A549 (cell line): Measurements from ENCODE around the gene HOXA7. TPM values are rescaled to one million over a fixed set of nuclear protein-coding genes. Genes with fewer than 3 reads are reported as not detected.
A peak's percentile ranks its signal among the peaks of the same experiment; 100 is the strongest.

ENCODE experiments used
- ATAC-seq, 2 experiments: fragments of 200-7000 bp in 1 of 2; fragments of >200 bp in 1 of 2; cut with Nextera tagmentation in 1 of 2; cut with Tn5 transposase in 1 of 2; 3 replicates each; pipeline versions ENCODE4 v1.8.0 to v1.9.1; 2018 to 2020; ENCODE audit warnings: mild to moderate bottlenecking in 1 of 2, moderate library complexity in 1 of 2
- CTCF ChIA-PET: fragments of 300-600 bp; sonication (Branson Sonifier 250); formaldehyde crosslinking; extraction: SDS; loops from one replicate; lab custom pipeline; 2021; ENCODE audit warnings: antibody characterized with exemption, inconsistent platforms; lab: Yijun Ruan, JAX
- POLR2A ChIA-PET: fragments of 350-600 bp; formaldehyde crosslinking; extraction: SDS; loops from one replicate; lab custom pipeline; 2021; ENCODE audit warnings: antibody characterized with exemption, inconsistent platforms; lab: Yijun Ruan, JAX
- DNase-seq, 2 experiments: peaks; one replicate each; pipeline versions ENCODE4 v3.0.0 to v3.0.0-alpha.2; 2011 to 2016; ENCODE audit warnings: low read depth in 1 of 2, low spot score in 1 of 2
- FAIRE-seq: peaks from 2 replicates; lab custom pipeline; 2011; peaks lifted over from hg19 to GRCh38; lab: Jason Lieb, UNC
- H3K27ac ChIP-seq, 2 experiments: fragments of >200 bp; sonication (Bioruptor Twin); formaldehyde crosslinking; 3 replicates each; pipeline ENCODE4 v1.5.1; 2016 to 2017
- H3K4me1 ChIP-seq: fragments of >200 bp; sonication (Bioruptor Twin); formaldehyde crosslinking; 3 replicates; pipeline ENCODE4 v1.6.1; 2016
- H3K4me2 ChIP-seq: fragments of >200 bp; sonication (Bioruptor Twin); formaldehyde crosslinking; 3 replicates; pipeline ENCODE4 v1.6.1; 2016
- H3K4me3 ChIP-seq: fragments of >200 bp; sonication (Bioruptor Twin); formaldehyde crosslinking; 3 replicates; pipeline ENCODE4 v1.5.1; 2016
- H3K9me3 ChIP-seq: fragments of >200 bp; sonication (Bioruptor Twin); formaldehyde crosslinking; 3 replicates; pipeline ENCODE4 v1.6.1; 2016
- GATA3 ChIP-seq: IDR thresholded peaks from 2 replicates; pipeline ENCODE4 v1.6.1; 2012; ENCODE audit warnings: borderline replicate concordance
- HEYL ChIP-seq: fragments of 250-450 bp; sonication (Bioruptor Pico); IDR thresholded peaks from 2 replicates; pipeline ENCODE4 v1.8.0; 2021; ENCODE audit warnings: mild to moderate bottlenecking, moderate library complexity
- HOXA7 ChIP-seq: fragments of 250-450 bp; sonication (Bioruptor Pico); IDR thresholded peaks from 2 replicates; pipeline ENCODE4 v1.5.0; 2020; ENCODE audit warnings: mild to moderate bottlenecking, moderate library complexity
- HOXB5 ChIP-seq: fragments of 250-450 bp; sonication (Bioruptor Pico); IDR thresholded peaks from 2 replicates; pipeline ENCODE4 v1.5.0; 2020; ENCODE audit warnings: mild to moderate bottlenecking, moderate library complexity
- KDM1A ChIP-seq: fragments of 200-600 bp; sonication (generic); IDR thresholded peaks from 2 replicates; pipeline ENCODE4 v1.6.1; 2016; ENCODE audit warnings: low read depth, mild to moderate bottlenecking
- NPAS2 ChIP-seq: fragments of 250-450 bp; sonication (Bioruptor Pico); IDR thresholded peaks from 2 replicates; pipeline ENCODE4 v1.8.0; 2022; ENCODE audit warnings: mild to moderate bottlenecking, moderate library complexity, borderline replicate concordance
- PHF8 ChIP-seq: fragments of 200-600 bp; sonication (generic); IDR thresholded peaks from 2 replicates; pipeline ENCODE4 v1.6.1; 2016; ENCODE audit warnings: low read depth, mild to moderate bottlenecking, antibody characterized with exemption, moderate library complexity, borderline replicate concordance
- RCOR1 ChIP-seq: fragments of 150-350 bp; IDR thresholded peaks from 2 replicates; pipeline ENCODE4 v1.6.1; 2014; ENCODE audit warnings: antibody characterized with exemption, low read length, low read depth
- RFX5 ChIP-seq: fragments of 450-650 bp; IDR thresholded peaks from 2 replicates; pipeline ENCODE4 v1.7.1; 2014; ENCODE audit warnings: antibody characterized with exemption, mild to moderate bottlenecking, moderate library complexity
- TP53 ChIP-seq: fragments of 250-450 bp; sonication (Bioruptor Pico); IDR thresholded peaks from 2 replicates; pipeline ENCODE4 v1.5.0; 2021; ENCODE audit warnings: mild to moderate bottlenecking, moderate library complexity
- WGBS: methylation state at CpG from one replicate; pipeline ENCODE4 v1.1.6; 2017; ENCODE audit errors: missing lambda C conversion rate; 5-methylcytosine and 5-hydroxymethylcytosine counted together
- polyA plus RNA-seq, 4 experiments: library from polyadenylated mRNA; depleted of rRNA in 3 of 4; stranded (reverse); fragments of >200 nt; fragmentation: RNase III in 1 of 4; extraction: RNeasy Plus Mini Kit Qiagen cat#74134 plus additional on column Dnase treatment in 1 of 4; gene quantifications; 2 replicates in 3 of 4; 3 replicates in 1 of 4; pipeline ENCODE4 v1.2.3, GENCODE V29; 2011 to 2017
- TF ChIP-seq, protein P1 (sequence below): IDR thresholded peaks from 2 replicates; pipeline ENCODE4 v1.6.1; 2012; ENCODE audit warnings: low read depth, borderline replicate concordance
- TF ChIP-seq, protein P2 (sequence below): IDR thresholded peaks from 2 replicates; pipeline ENCODE4 v1.6.1; 2012
- TF ChIP-seq, protein P3 (sequence below): fragments of >200 bp; sonication (Bioruptor Twin); formaldehyde crosslinking; IDR thresholded peaks from 3 replicates; pipeline ENCODE4 v1.5.1; 2016
- TF ChIP-seq, protein P4 (sequence below): fragments of >200 bp; sonication (Bioruptor Twin); formaldehyde crosslinking; IDR thresholded peaks from 3 replicates; pipeline ENCODE4 v1.6.1; 2016

HOXA7 gene
- polyA plus RNA-seq, 2 of the 4 experiments (the other 2 are of a cell fraction) = 4.1 to 4.8 TPM

DNA sequence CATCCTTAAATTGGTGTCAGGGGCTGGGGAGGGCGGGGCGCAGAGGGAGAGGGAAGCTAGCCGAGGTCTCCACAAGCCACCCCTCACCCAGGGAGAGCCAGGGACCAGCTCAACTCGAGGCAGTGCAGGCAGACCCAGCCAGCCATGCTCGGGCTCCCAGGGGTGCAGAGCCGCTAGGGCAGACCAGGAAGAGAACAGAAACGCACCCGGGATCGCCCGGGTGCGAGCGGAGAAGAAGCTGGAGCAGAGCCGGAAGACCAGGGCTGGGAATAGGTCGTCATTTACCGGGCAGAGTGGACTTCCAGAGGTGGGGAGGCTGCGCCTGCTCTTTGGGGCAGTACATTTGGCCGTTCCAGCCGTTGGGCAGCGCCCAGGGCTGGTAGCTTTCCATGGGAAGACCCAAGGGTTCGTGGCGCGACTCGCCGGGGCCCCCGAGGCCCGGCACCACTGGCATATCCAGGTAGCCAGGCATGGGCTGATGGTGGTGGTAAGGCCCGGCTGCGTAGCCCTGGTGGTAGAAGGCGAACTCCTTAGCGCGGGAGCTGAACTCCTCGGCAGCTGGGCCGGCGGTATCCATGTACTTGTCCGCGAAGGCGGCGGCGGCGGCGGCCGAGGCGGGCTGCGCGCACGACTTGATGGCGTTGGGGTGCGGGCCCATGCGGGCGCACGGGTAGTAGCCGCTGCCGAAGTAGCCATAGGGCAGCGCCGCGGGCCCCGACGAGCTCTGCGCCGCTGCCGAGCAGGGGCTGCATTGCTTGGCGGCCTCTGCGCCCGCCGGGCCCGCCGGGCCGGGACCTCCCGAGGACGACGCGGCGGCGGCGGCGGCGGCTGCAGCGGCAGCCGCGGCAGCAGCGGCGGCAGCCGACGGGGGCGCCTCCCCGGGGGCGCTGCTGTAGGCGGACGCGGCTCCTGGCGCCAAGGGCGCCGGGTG is 42.7 kb upstream of the HOXA7 start:
- peak overlapping the region; percentile 85 for H3K4me2 ChIP-seq
- peaks cover 15% of the 10 kb centered on the region for H3K4me1 ChIP-seq
- FAIRE-seq (no peak), ATAC-seq (peak; percentile 51 to 65), DNase-seq (peak; percentile 48 to 57)
- CTCF ChIA-PET = interaction anchor here (0.7 to 4.2 kb wide), 25 partner anchors 10 to 898 kb away, joined by 3 to 33 read pairs (median 6); no protein-coding TSS in a partner anchor
- H3K4me3 ChIP-seq = peak overlapping the region; percentile 82
- 12% methylated on average over 21 of the region's 93 CpGs for WGBS
- peak; percentile 36; the same call in 1 of the 2 replicates for TF ChIP-seq PHF8
- TF ChIP-seq HOXA7 (CRISPR knock-in tag) = no peak
- TF ChIP-seq, protein P1, sequence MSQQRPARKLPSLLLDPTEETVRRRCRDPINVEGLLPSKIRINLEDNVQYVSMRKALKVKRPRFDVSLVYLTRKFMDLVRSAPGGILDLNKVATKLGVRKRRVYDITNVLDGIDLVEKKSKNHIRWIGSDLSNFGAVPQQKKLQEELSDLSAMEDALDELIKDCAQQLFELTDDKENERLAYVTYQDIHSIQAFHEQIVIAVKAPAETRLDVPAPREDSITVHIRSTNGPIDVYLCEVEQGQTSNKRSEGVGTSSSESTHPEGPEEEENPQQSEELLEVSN = peak; percentile 59; the same call in 1 of the 2 replicates
- TF ChIP-seq, protein P2, sequence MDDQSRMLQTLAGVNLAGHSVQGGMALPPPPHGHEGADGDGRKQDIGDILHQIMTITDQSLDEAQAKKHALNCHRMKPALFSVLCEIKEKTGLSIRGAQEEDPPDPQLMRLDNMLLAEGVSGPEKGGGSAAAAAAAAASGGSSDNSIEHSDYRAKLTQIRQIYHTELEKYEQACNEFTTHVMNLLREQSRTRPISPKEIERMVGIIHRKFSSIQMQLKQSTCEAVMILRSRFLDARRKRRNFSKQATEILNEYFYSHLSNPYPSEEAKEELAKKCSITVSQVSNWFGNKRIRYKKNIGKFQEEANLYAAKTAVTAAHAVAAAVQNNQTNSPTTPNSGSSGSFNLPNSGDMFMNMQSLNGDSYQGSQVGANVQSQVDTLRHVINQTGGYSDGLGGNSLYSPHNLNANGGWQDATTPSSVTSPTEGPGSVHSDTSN = no peak
- TF ChIP-seq RFX5 = no peak
- TF ChIP-seq HOXB5 (CRISPR knock-in tag) = peak; percentile 100
- no peak for TF ChIP-seq GATA3
- TF ChIP-seq RCOR1 = no peak
- no peak for TF ChIP-seq KDM1A
- TF ChIP-seq, protein P3, sequence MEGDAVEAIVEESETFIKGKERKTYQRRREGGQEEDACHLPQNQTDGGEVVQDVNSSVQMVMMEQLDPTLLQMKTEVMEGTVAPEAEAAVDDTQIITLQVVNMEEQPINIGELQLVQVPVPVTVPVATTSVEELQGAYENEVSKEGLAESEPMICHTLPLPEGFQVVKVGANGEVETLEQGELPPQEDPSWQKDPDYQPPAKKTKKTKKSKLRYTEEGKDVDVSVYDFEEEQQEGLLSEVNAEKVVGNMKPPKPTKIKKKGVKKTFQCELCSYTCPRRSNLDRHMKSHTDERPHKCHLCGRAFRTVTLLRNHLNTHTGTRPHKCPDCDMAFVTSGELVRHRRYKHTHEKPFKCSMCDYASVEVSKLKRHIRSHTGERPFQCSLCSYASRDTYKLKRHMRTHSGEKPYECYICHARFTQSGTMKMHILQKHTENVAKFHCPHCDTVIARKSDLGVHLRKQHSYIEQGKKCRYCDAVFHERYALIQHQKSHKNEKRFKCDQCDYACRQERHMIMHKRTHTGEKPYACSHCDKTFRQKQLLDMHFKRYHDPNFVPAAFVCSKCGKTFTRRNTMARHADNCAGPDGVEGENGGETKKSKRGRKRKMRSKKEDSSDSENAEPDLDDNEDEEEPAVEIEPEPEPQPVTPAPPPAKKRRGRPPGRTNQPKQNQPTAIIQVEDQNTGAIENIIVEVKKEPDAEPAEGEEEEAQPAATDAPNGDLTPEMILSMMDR = no peak; the same call in 2 of the 3 replicates
- POLR2A ChIA-PET = interaction anchor here (1.0 to 1.6 kb wide), 4 partner anchors 464 to 895 kb away, joined by 3 to 6 read pairs (median 4); partner anchors contain the start of gene HIBADH
- peak overlapping the region; percentile 77 to 87 for H3K27ac ChIP-seq
- H3K9me3 ChIP-seq = no peaks in the 10 kb centered on the region

DNA sequence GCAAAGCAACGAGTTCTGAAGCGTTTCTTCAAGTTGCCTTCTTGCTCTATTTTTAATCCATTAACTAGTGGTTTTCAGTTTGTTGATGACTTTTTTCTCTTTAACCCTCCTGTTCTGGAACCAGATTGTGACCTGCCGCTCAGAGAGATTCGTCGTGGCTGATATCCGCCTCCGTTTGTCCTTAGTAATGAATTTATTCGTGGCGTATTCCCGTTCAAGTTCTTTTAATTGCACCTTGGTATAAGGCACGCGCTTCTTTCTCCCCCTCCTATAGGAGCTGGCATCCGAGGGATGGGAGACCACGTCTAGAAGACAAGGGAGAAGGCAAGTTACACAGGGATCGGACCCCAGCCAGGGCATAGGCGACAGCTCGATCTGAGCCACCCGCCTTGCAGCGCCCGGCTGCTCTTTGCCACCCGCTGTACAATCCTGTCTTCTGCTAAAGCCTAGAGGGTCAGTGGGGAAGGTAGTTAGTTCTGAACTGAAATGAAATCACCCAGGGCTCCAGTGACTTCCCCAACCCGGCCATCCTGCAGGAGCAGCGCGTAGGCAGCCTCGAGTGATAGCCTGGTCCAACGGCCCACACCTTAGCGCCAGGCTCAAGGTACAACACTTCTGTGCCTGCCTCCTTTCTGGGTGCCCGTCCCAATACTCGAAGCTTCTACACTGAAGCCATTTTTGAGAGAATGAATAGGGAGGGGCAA is 41.8 kb upstream of the HOXA7 start:
- POLR2A ChIA-PET = no interaction called here
- H3K4me3 ChIP-seq = peak overlapping the region; percentile 82
- peaks cover 15% of the 10 kb centered on the region for H3K4me1 ChIP-seq
- H3K4me2 ChIP-seq = peak overlapping the region; percentile 85
- H3K27ac ChIP-seq = peak overlapping the region; percentile 77 to 87; a peak in 5 of 6 replicates
- FAIRE-seq (no peak), ATAC-seq (no peak), DNase-seq (no peak)
- WGBS = 92% methylated on average over 29 of the region's 29 CpGs
- TF ChIP-seq HEYL (CRISPR knock-in tag) (no peak), TP53 (CRISPR knock-in tag) (no peak), HOXB5 (CRISPR knock-in tag) (peak; percentile 100), NPAS2 (CRISPR knock-in tag) (no peak)
- TF ChIP-seq, protein P4, sequence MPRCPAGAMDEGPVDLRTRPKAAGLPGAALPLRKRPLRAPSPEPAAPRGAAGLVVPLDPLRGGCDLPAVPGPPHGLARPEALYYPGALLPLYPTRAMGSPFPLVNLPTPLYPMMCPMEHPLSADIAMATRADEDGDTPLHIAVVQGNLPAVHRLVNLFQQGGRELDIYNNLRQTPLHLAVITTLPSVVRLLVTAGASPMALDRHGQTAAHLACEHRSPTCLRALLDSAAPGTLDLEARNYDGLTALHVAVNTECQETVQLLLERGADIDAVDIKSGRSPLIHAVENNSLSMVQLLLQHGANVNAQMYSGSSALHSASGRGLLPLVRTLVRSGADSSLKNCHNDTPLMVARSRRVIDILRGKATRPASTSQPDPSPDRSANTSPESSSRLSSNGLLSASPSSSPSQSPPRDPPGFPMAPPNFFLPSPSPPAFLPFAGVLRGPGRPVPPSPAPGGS = no peak
- CTCF ChIA-PET = interaction anchor here (0.7 to 4.2 kb wide), 20 partner anchors 9 to 899 kb away, joined by 3 to 33 read pairs (median 8); no protein-coding TSS in a partner anchor
- no peaks in the 10 kb centered on the region for H3K9me3 ChIP-seq
